Keratinocyte (primary cell): Measurements from ENCODE around the gene ABITRAM. TPM values are rescaled to one million over a fixed set of nuclear protein-coding genes. Genes with fewer than 3 reads are reported as not detected.

Experiments used
- DNase-seq: peaks from one replicate; pipeline ENCODE4 v3.0.0-alpha.2; 2011; ENCODE audit warnings: low read depth, missing footprints, low spot score
- FAIRE-seq: peaks from 2 replicates; lab custom pipeline; 2011; peaks lifted over from hg19 to GRCh38; lab: Jason Lieb, UNC
- H2AFZ ChIP-seq: 2 replicates; pipeline ENCODE4 v1.6.0; 2012; ENCODE audit warnings: low read length, control low read depth, inconsistent platforms; ENCODE audit not compliant: control insufficient read depth
- H3K27ac ChIP-seq: 2 replicates; pipeline ENCODE4 v1.5.1; 2011; ENCODE audit warnings: low read length; ENCODE audit not compliant: control insufficient read depth, insufficient read depth
- H3K27me3 ChIP-seq: 3 replicates; pipeline ENCODE4 v1.6.0; 2011; ENCODE audit warnings: low read length; ENCODE audit not compliant: control insufficient read depth, insufficient read depth; ENCODE audit errors: extremely low read depth
- H3K36me3 ChIP-seq, 2 experiments: 2 replicates in 1 of 2; 3 replicates in 1 of 2; pipeline ENCODE4 v1.5.1; 2011; ENCODE audit warnings: low read length in 2 of 2, mild to moderate bottlenecking in 1 of 2; ENCODE audit not compliant: control insufficient read depth in 2 of 2, insufficient read depth in 2 of 2; ENCODE audit errors: extremely low read depth in 1 of 2
- H3K4me1 ChIP-seq: 3 replicates; pipeline ENCODE4 v1.5.1; 2011; ENCODE audit warnings: low read length; ENCODE audit not compliant: control insufficient read depth, insufficient read depth; ENCODE audit errors: extremely low read depth
- H3K4me2 ChIP-seq: 3 replicates; pipeline ENCODE4 v1.6.0; 2011; ENCODE audit warnings: low read depth, low read length; ENCODE audit not compliant: control insufficient read depth, insufficient read depth; ENCODE audit errors: extremely low read depth
- H3K4me3 ChIP-seq, 3 experiments: fragments of 200-600 bp in 1 of 3; sonication (generic) in 1 of 3; 2 replicates in 2 of 3; 3 replicates in 1 of 3; pipeline ENCODE4 v1.5.1; 2011 to 2016; ENCODE audit warnings: low read length in 3 of 3, mild to moderate bottlenecking in 3 of 3, control low read depth in 2 of 3, inconsistent platforms in 1 of 3, low read depth in 1 of 3, mixed read lengths in 1 of 3, mixed run types in 1 of 3, moderate library complexity in 1 of 3; ENCODE audit not compliant: control insufficient read depth in 2 of 3, insufficient read depth in 2 of 3; ENCODE audit errors: extremely low read depth in 1 of 3
- H3K79me2 ChIP-seq: 2 replicates; pipeline ENCODE4 v1.6.0; 2012; ENCODE audit warnings: low read length; ENCODE audit not compliant: control insufficient read depth, insufficient read depth
- H3K9ac ChIP-seq: 3 replicates; pipeline ENCODE4 v1.6.0; 2011; ENCODE audit warnings: low read length; ENCODE audit not compliant: control insufficient read depth, insufficient read depth; ENCODE audit errors: extremely low read depth
- H3K9me1 ChIP-seq: 3 replicates; pipeline ENCODE4 v1.6.0; 2011; ENCODE audit warnings: low read length; ENCODE audit not compliant: control insufficient read depth, insufficient read depth; ENCODE audit errors: extremely low read depth
- H3K9me3 ChIP-seq: 2 replicates; pipeline ENCODE4 v1.5.1; 2012; ENCODE audit warnings: low read depth, low read length; ENCODE audit not compliant: control insufficient read depth
- H4K20me1 ChIP-seq: 3 replicates; pipeline ENCODE4 v1.6.0; 2011; ENCODE audit warnings: low read length; ENCODE audit not compliant: control insufficient read depth, insufficient read depth; ENCODE audit errors: extremely low read depth
- CTCF ChIP-seq, 3 experiments: IDR thresholded peaks in 1 of 3; conservative IDR thresholded peaks in 1 of 3; optimal IDR thresholded peaks in 1 of 3; 2 replicates in 2 of 3; 3 replicates in 1 of 3; pipeline versions ENCODE3 to v1.5.1; 2011; ENCODE audit warnings: low read length in 3 of 3, mild to moderate bottlenecking in 3 of 3, moderate library complexity in 2 of 3, control low read depth in 1 of 3, inconsistent platforms in 1 of 3; ENCODE audit not compliant: insufficient read depth in 2 of 3; ENCODE audit errors: extremely low read depth in 1 of 3
- EZH2 ChIP-seq: IDR thresholded peaks from one replicate; pipeline ENCODE4 v1.6.1; 2012; ENCODE audit warnings: inconsistent platforms, mild to moderate bottlenecking, low read length, moderate library complexity
- dilution Hi-C: fragments of 300-500 bp; cut with MboI; formaldehyde crosslinking; loops from one replicate; pipeline ENCODE4 v1.7.0; 2020; ENCODE audit warnings: low sequenced_read_pairs; ENCODE audit not compliant: extremely low pct_ligation_motif_present
- polyA plus RNA-seq, 5 experiments: library from polyadenylated mRNA; depleted of rRNA in 3 of 5; stranded (reverse) in 3 of 5; stranded (forward) in 1 of 5; unstranded in 1 of 5; fragments of >200 nt; gene quantifications; 1 replicate in 1 of 5; 2 replicates in 3 of 5; 3 replicates in 1 of 5; pipeline versions ENCODE4 v1.2.1 to v1.2.3, GENCODE V29; 2011 to 2012; ENCODE audit warnings: missing spikeins in 2 of 5, low read depth in 1 of 5, low replicate concordance in 1 of 5

ABITRAM gene
- polyA plus RNA-seq, 1 donor (not counting 4 experiments of a cell fraction or from before 2014, with no cell fraction given), result 30.5 TPM

GRCh38 chr9:108956631-108957026 is 22.4 kb downstream of the ABITRAM start:
- no peak for FAIRE-seq

GRCh38 chr9:108960331-108960730 is 26.1 kb downstream of the ABITRAM start:
- FAIRE-seq, result no peak
- H3K4me2 ChIP-seq, result no peak overlapping the region

More at GRCh38 chr9:108956631-108957026, 22.4 kb downstream of the ABITRAM start:
- Histone ChIP-seq H3K4me2 (no peak overlapping the region), H3K9ac (no peak overlapping the region), H2AFZ (no peak overlapping the region), H3K9me3 (no peaks in the 10 kb centered on the region), H3K9me1 (no peaks in the 10 kb centered on the region), H3K79me2 (no peaks in the 10 kb centered on the region), H3K4me3 (no peak overlapping the region), H3K36me3 (peaks cover 6 to 14% of the 10 kb centered on the region in 2 experiments), H4K20me1 (no peaks in the 10 kb centered on the region), H3K27ac (no peak overlapping the region), H3K4me1 (no peaks in the 10 kb centered on the region), H3K27me3 (no peaks in the 10 kb centered on the region)
- no peak for DNase-seq
- dilution Hi-C loops, result no loop called here
- TF ChIP-seq CTCF (optimal IDR thresholded peaks at IDR 0.05 in 1 of 3, IDR thresholded peaks at IDR 0.05 in 1 of 3, conservative IDR thresholded peaks at IDR 0.05 in 1 of 3; ENCODE audit: extremely low read depth in 1 of 3, insufficient read depth in 2 of 3, low read length in 3 of 3), result no peak
- TF ChIP-seq EZH2, result no peak

More at GRCh38 chr9:108960331-108960730, 26.1 kb downstream of the ABITRAM start:
- Histone ChIP-seq H3K4me3 (no peak overlapping the region), H3K4me1 (no peaks in the 10 kb centered on the region), H3K79me2 (no peaks in the 10 kb centered on the region), H3K9me3 (no peaks in the 10 kb centered on the region), H4K20me1 (no peaks in the 10 kb centered on the region), H3K27ac (no peak overlapping the region), H3K9ac (no peak overlapping the region), H3K27me3 (no peaks in the 10 kb centered on the region), H3K36me3 (peaks cover 7 to 12% of the 10 kb centered on the region in 2 experiments), H3K9me1 (no peaks in the 10 kb centered on the region), H2AFZ (no peak overlapping the region)
- TF ChIP-seq CTCF (optimal IDR thresholded peaks at IDR 0.05 in 1 of 3, IDR thresholded peaks at IDR 0.05 in 1 of 3, conservative IDR thresholded peaks at IDR 0.05 in 1 of 3; ENCODE audit: extremely low read depth in 1 of 3, insufficient read depth in 2 of 3, low read length in 3 of 3) (no peak), EZH2 (no peak)
- DNase-seq, result no peak
- dilution Hi-C loops, result no loop called here
